ENCODE results near the gene CBFB.

GRCh38 chr16:67108489-67108888 lies 79.5 kb downstream of the CBFB start:
- TF ChIP-seq CTCF (IDR thresholded peaks at IDR 0.05) (no peak), POLR2A (IDR thresholded peaks at IDR 0.05) (no peak)

Measured in right lobe of liver (tissue), 4 donors.